GM12878 (cell line): Measurements from ENCODE around the gene B9D2. TPM values are rescaled to one million over a fixed set of nuclear protein-coding genes. Genes with fewer than 3 reads are reported as not detected.
A peak's percentile ranks its signal among the peaks of the same experiment; 100 is the strongest.

Experiments used
- ASH2L ChIP-seq: fragments of 300-600, 200-600 bp; sonication (generic); IDR thresholded peaks from 2 replicates; pipeline ENCODE4 v1.6.1; 2017; ENCODE audit warnings: low read depth, mild to moderate bottlenecking, borderline replicate concordance
- ATF2 ChIP-seq: IDR thresholded peaks from 2 replicates; pipeline ENCODE4 v1.6.1; 2012; ENCODE audit warnings: low read length, inconsistent platforms
- CEBPB ChIP-seq, 2 experiments: fragments of 150-350 bp in 1 of 2; IDR thresholded peaks; 2 replicates each; pipeline ENCODE4 v1.6.1; 2012 to 2014; ENCODE audit warnings: low read depth in 2 of 2, low read length in 2 of 2, borderline replicate concordance in 1 of 2, inconsistent platforms in 1 of 2
- CHD1 ChIP-seq: IDR thresholded peaks from 2 replicates; pipeline ENCODE4 v1.6.1; 2012; ENCODE audit warnings: low read depth, low read length, improper control_type of control experiment
- E2F4 ChIP-seq: IDR thresholded peaks from 2 replicates; pipeline ENCODE4 v1.6.1; 2012; ENCODE audit warnings: low read depth, low read length, improper control_type of control experiment
- FOXM1 ChIP-seq: IDR thresholded peaks from 2 replicates; pipeline ENCODE4 v1.6.1; 2012; ENCODE audit warnings: low read depth, mild to moderate bottlenecking, inconsistent platforms, low read length, moderate library complexity
- IKZF1 ChIP-seq: fragments of 450-650 bp; conservative IDR thresholded peaks from 2 replicates; pipeline ENCODE4 v1.6.1; 2017; ENCODE audit warnings: antibody characterized with exemption, mild to moderate bottlenecking
- IRF3 ChIP-seq: fragments of 450-650 bp; IDR thresholded peaks from 2 replicates; pipeline ENCODE4 v1.6.1; 2014; ENCODE audit warnings: mild to moderate bottlenecking
- JUND ChIP-seq: IDR thresholded peaks from 2 replicates; pipeline ENCODE4 v1.6.1; 2012; ENCODE audit warnings: low read depth, mild to moderate bottlenecking, low read length, improper control_type of control experiment, moderate library complexity
- KAT2A ChIP-seq: conservative IDR thresholded peaks from 2 replicates; pipeline ENCODE4 v1.6.1; 2011; ENCODE audit warnings: low read depth, low read length; ENCODE audit not compliant: control insufficient read depth
- KLF5 ChIP-seq: fragments of 450-650 bp; IDR thresholded peaks from 2 replicates; pipeline ENCODE4 v1.6.1; 2014; ENCODE audit warnings: mild to moderate bottlenecking; ENCODE audit not compliant: partially characterized antibody
- RCOR1 ChIP-seq: conservative IDR thresholded peaks from 2 replicates; pipeline ENCODE4 v1.6.1; 2012; ENCODE audit warnings: low read depth, low read length, improper control_type of control experiment
- REST ChIP-seq: IDR thresholded peaks from 2 replicates; pipeline ENCODE4 v1.6.1; 2012; ENCODE audit warnings: mild to moderate bottlenecking, low read depth, low read length
- SIX5 ChIP-seq: IDR thresholded peaks from 2 replicates; pipeline ENCODE4 v1.6.1; 2011; ENCODE audit warnings: mild to moderate bottlenecking, low read depth, low read length, moderate library complexity; ENCODE audit not compliant: severe bottlenecking
- SMAD1 ChIP-seq: fragments of 450-650 bp; IDR thresholded peaks from 2 replicates; pipeline ENCODE4 v1.6.1; 2018; ENCODE audit warnings: mild to moderate bottlenecking, low read depth; ENCODE audit not compliant: partially characterized antibody
- ZBTB4 ChIP-seq: fragments of 450-650 bp; formaldehyde crosslinking; IDR thresholded peaks from 2 replicates; pipeline ENCODE4 v1.4.0; 2022; ENCODE audit warnings: mild to moderate bottlenecking, moderate library complexity
- ZNF207 ChIP-seq: fragments of 450-650 bp; IDR thresholded peaks from 2 replicates; pipeline ENCODE4 v1.6.1; 2014; ENCODE audit warnings: antibody characterized with exemption, mild to moderate bottlenecking, borderline replicate concordance
- ZNF217 ChIP-seq: fragments of 450-650 bp; IDR thresholded peaks from 2 replicates; pipeline ENCODE4 v1.6.1; 2017; ENCODE audit warnings: antibody characterized with exemption, mild to moderate bottlenecking
- ZNF274 ChIP-seq: IDR thresholded peaks from one replicate; pipeline ENCODE4 v1.8.0; 2011; ENCODE audit not compliant: insufficient read length, insufficient read depth
- polyA plus RNA-seq, 11 experiments: library from polyadenylated mRNA; depleted of rRNA in 4 of 11; unstranded in 6 of 11; stranded (reverse) in 5 of 11; fragments of >200 nt; fragmentation: Nextera tagmentation in 4 of 11; fragmentation: Illumina TruSeq in 1 of 11; extraction: Ambion mirVana in 4 of 11; extraction: Trizol in 1 of 11; gene quantifications; 1 replicate in 1 of 11; 2 replicates in 10 of 11; pipeline versions ENCODE4 v1.2.1 to v1.2.3, GENCODE V29; 2011 to 2016; ENCODE audit warnings: inconsistent platforms in 2 of 11, missing spikeins in 2 of 11, low read depth in 1 of 11
- total RNA-seq, 4 experiments: library from RNA; depleted of rRNA in 3 of 4; stranded (reverse); fragments of >200 nt in 3 of 4; fragmentation: Illumina TruSeq in 1 of 4; extraction: Trizol in 1 of 4; gene quantifications; 2 replicates each; pipeline versions ENCODE4 v1.2.1 to v1.2.3, GENCODE V29; 2013 to 2021

Gene B9D2
- total and polyA plus RNA-seq, 10 of the 15 experiments (the other 5 are each of a cell fraction or from before 2014, with no cell fraction given), result 2.4 to 12.4 (median 5.0) TPM

- TF ChIP-seq ZBTB4, result no peak
- peak; percentile 64 for TF ChIP-seq SIX5
- no peak for TF ChIP-seq ZNF217
- TF ChIP-seq SMAD1, result peak; percentile 53
- TF ChIP-seq KLF5, result peak; percentile 33
- TF ChIP-seq FOXM1, result no peak
- peak; percentile 21; the same call in 1 of the 2 replicates for TF ChIP-seq ZNF207
- TF ChIP-seq ASH2L, result no peak
- no peak for TF ChIP-seq REST
- no peak for TF ChIP-seq CEBPB (IDR thresholded peaks at IDR 0.05; ENCODE audit: borderline replicate concordance in 1 of 2, low read depth in 2 of 2, low read length in 2 of 2)
- TF ChIP-seq ZNF274, result no peak
- no peak for TF ChIP-seq RCOR1
- no peak for TF ChIP-seq KAT2A
- no peak for TF ChIP-seq E2F4
- TF ChIP-seq IRF3, result no peak
- no peak for TF ChIP-seq CHD1
- no peak for TF ChIP-seq ATF2
- peak; percentile 77; the same call in 1 of the 2 replicates for TF ChIP-seq IKZF1
- no peak for TF ChIP-seq JUND
Observed at GRCh38 chr19:41363753-41364523, at the start of gene B9D2 (continued).
